ENCODE measurements around the gene ALG1L2.
"Not testable (repeated sequence)": the region's sequence is repeated elsewhere in the genome, so short reads cannot be mapped to it uniquely, and the experiment has no call there.

Gene ALG1L2

GRCh38 chr3:130073582-130073981 lies 8.0 kb upstream of the ALG1L2 start:
- no peaks in the 10 kb centered on the region for H3K4me1 ChIP-seq (ENCODE audit: control insufficient read depth in 1 of 2, insufficient read depth in 2 of 2, low read length in 2 of 2)
- H3K9me3 ChIP-seq (ENCODE audit: control insufficient read depth in 1 of 2, low read length in 2 of 2): no peaks in the 10 kb centered on the region
- no peaks in the 10 kb centered on the region for H3K27me3 ChIP-seq (ENCODE audit: low read depth, low read length)
- no peak overlapping the region for H3K4me3 ChIP-seq (ENCODE audit: low read depth in 1 of 2, low read length in 2 of 2)
- no peak overlapping the region for H3K27ac ChIP-seq (ENCODE audit: low read length)
- H3K36me3 ChIP-seq (ENCODE audit: control insufficient read depth in 1 of 2, insufficient read depth in 2 of 2, low read length in 2 of 2): no peaks in the 10 kb centered on the region

GRCh38 chr3:130077636-130078035 lies 4.0 kb upstream of the ALG1L2 start:
- H3K4me3 ChIP-seq (ENCODE audit: low read depth in 1 of 2, low read length in 2 of 2): no peak overlapping the region
- no peaks in the 10 kb centered on the region for H3K4me1 ChIP-seq (ENCODE audit: control insufficient read depth in 1 of 2, insufficient read depth in 2 of 2, low read length in 2 of 2)
- H3K9me3 ChIP-seq (ENCODE audit: control insufficient read depth in 1 of 2, low read length in 2 of 2): no peaks in the 10 kb centered on the region
- H3K36me3 ChIP-seq (ENCODE audit: control insufficient read depth in 1 of 2, insufficient read depth in 2 of 2, low read length in 2 of 2): no peaks in the 10 kb centered on the region
- H3K27me3 ChIP-seq (ENCODE audit: low read depth, low read length): no peaks in the 10 kb centered on the region
- H3K27ac ChIP-seq (ENCODE audit: low read length): no peak overlapping the region

GRCh38 chr3:130083363-130084090 lies 1.9 kb downstream of the ALG1L2 start:
- H3K4me3 ChIP-seq (ENCODE audit: low read depth in 1 of 2, low read length in 2 of 2); H3K4me1 ChIP-seq (ENCODE audit: control insufficient read depth in 1 of 2, insufficient read depth in 2 of 2, low read length in 2 of 2); H3K27ac ChIP-seq (ENCODE audit: low read length); H3K27me3 ChIP-seq (ENCODE audit: low read depth, low read length); H3K36me3 ChIP-seq (ENCODE audit: control insufficient read depth in 1 of 2, insufficient read depth in 2 of 2, low read length in 2 of 2); H3K9me3 ChIP-seq (ENCODE audit: control insufficient read depth in 1 of 2, low read length in 2 of 2): not testable (repeated sequence)

- Histone ChIP-seq H3K27ac (ENCODE audit: low read length) (no peak overlapping the region), H3K9me3 (ENCODE audit: control insufficient read depth in 1 of 2, low read length in 2 of 2) (no peaks in the 10 kb centered on the region), H3K4me1 (ENCODE audit: control insufficient read depth in 1 of 2, insufficient read depth in 2 of 2, low read length in 2 of 2) (no peaks in the 10 kb centered on the region), H3K27me3 (ENCODE audit: low read depth, low read length) (no peaks in the 10 kb centered on the region), H3K36me3 (ENCODE audit: control insufficient read depth in 1 of 2, insufficient read depth in 2 of 2, low read length in 2 of 2) (no peaks in the 10 kb centered on the region), H3K4me3 (ENCODE audit: low read depth in 1 of 2, low read length in 2 of 2) (no peak overlapping the region)
Observed at GRCh38 chr3:130084436-130084980, 2.9 kb downstream of the ALG1L2 start.

GRCh38 chr3:130085881-130086280 lies 4.2 kb downstream of the ALG1L2 start:
- Histone ChIP-seq H3K4me1 (ENCODE audit: control insufficient read depth in 1 of 2, insufficient read depth in 2 of 2, low read length in 2 of 2) (no peaks in the 10 kb centered on the region), H3K27ac (ENCODE audit: low read length) (no peak overlapping the region), H3K27me3 (ENCODE audit: low read depth, low read length) (no peaks in the 10 kb centered on the region), H3K4me3 (ENCODE audit: low read depth in 1 of 2, low read length in 2 of 2) (no peak overlapping the region), H3K9me3 (ENCODE audit: control insufficient read depth in 1 of 2, low read length in 2 of 2) (no peaks in the 10 kb centered on the region), H3K36me3 (ENCODE audit: control insufficient read depth in 1 of 2, insufficient read depth in 2 of 2, low read length in 2 of 2) (no peaks in the 10 kb centered on the region)

- not testable (repeated sequence) for H3K27ac ChIP-seq (ENCODE audit: low read length); H3K9me3 ChIP-seq (ENCODE audit: control insufficient read depth in 1 of 2, low read length in 2 of 2); H3K4me1 ChIP-seq (ENCODE audit: control insufficient read depth in 1 of 2, insufficient read depth in 2 of 2, low read length in 2 of 2); H3K36me3 ChIP-seq (ENCODE audit: control insufficient read depth in 1 of 2, insufficient read depth in 2 of 2, low read length in 2 of 2); H3K4me3 ChIP-seq (ENCODE audit: low read depth in 1 of 2, low read length in 2 of 2); H3K27me3 ChIP-seq (ENCODE audit: low read depth, low read length)
Observed at GRCh38 chr3:130086628-130087027, 5.0 kb downstream of the ALG1L2 start.

- no peaks in the 10 kb centered on the region for H3K9me3 ChIP-seq (ENCODE audit: control insufficient read depth in 1 of 2, low read length in 2 of 2)
- H3K27ac ChIP-seq (ENCODE audit: low read length): no peak overlapping the region
- no peaks in the 10 kb centered on the region for H3K27me3 ChIP-seq (ENCODE audit: low read depth, low read length)
- no peaks in the 10 kb centered on the region for H3K36me3 ChIP-seq (ENCODE audit: control insufficient read depth in 1 of 2, insufficient read depth in 2 of 2, low read length in 2 of 2)
- H3K4me3 ChIP-seq (ENCODE audit: low read depth in 1 of 2, low read length in 2 of 2): no peak overlapping the region
- no peaks in the 10 kb centered on the region for H3K4me1 ChIP-seq (ENCODE audit: control insufficient read depth in 1 of 2, insufficient read depth in 2 of 2, low read length in 2 of 2)
Observed at GRCh38 chr3:130088061-130088460, 6.4 kb downstream of the ALG1L2 start.

- H3K9me3 ChIP-seq (ENCODE audit: control insufficient read depth in 1 of 2, low read length in 2 of 2); H3K36me3 ChIP-seq (ENCODE audit: control insufficient read depth in 1 of 2, insufficient read depth in 2 of 2, low read length in 2 of 2); H3K4me3 ChIP-seq (ENCODE audit: low read depth in 1 of 2, low read length in 2 of 2): not testable (repeated sequence)
Observed at GRCh38 chr3:130090681-130091080, 9.1 kb downstream of the ALG1L2 start.

GRCh38 chr3:130091958-130092357 lies 10.3 kb downstream of the ALG1L2 start:
- Histone ChIP-seq H3K27ac (ENCODE audit: low read length) (no peak overlapping the region), H3K27me3 (ENCODE audit: low read depth, low read length) (no peaks in the 10 kb centered on the region), H3K9me3 (ENCODE audit: control insufficient read depth in 1 of 2, low read length in 2 of 2) (no peaks in the 10 kb centered on the region), H3K4me1 (ENCODE audit: control insufficient read depth in 1 of 2, insufficient read depth in 2 of 2, low read length in 2 of 2) (peaks cover 0 to 6% of the 10 kb centered on the region in 2 donors), H3K36me3 (ENCODE audit: control insufficient read depth in 1 of 2, insufficient read depth in 2 of 2, low read length in 2 of 2) (no peaks in the 10 kb centered on the region), H3K4me3 (ENCODE audit: low read depth in 1 of 2, low read length in 2 of 2) (no peak overlapping the region)

More at GRCh38 chr3:130090681-130091080, 9.1 kb downstream of the ALG1L2 start:
- H3K4me1 ChIP-seq (ENCODE audit: control insufficient read depth in 1 of 2, insufficient read depth in 2 of 2, low read length in 2 of 2); H3K27ac ChIP-seq (ENCODE audit: low read length); H3K27me3 ChIP-seq (ENCODE audit: low read depth, low read length): not testable (repeated sequence)

GRCh38 chr3:130093741-130094391 lies 12.2 kb downstream of the ALG1L2 start:
- no peaks in the 10 kb centered on the region for H3K36me3 ChIP-seq (ENCODE audit: control insufficient read depth in 1 of 2, insufficient read depth in 2 of 2, low read length in 2 of 2)
- peaks cover 0 to 6% of the 10 kb centered on the region in 2 donors for H3K4me1 ChIP-seq (ENCODE audit: control insufficient read depth in 1 of 2, insufficient read depth in 2 of 2, low read length in 2 of 2)
- no peaks in the 10 kb centered on the region for H3K9me3 ChIP-seq (ENCODE audit: control insufficient read depth in 1 of 2, low read length in 2 of 2)
- H3K4me3 ChIP-seq (ENCODE audit: low read depth in 1 of 2, low read length in 2 of 2): no peak overlapping the region
- H3K27me3 ChIP-seq (ENCODE audit: low read depth, low read length): no peaks in the 10 kb centered on the region
- peak overlapping the region; percentile 31 for H3K27ac ChIP-seq (ENCODE audit: low read length)

GRCh38 chr3:130094491-130094941 lies 12.9 kb downstream of the ALG1L2 start:
- not testable (repeated sequence) for H3K36me3 ChIP-seq (ENCODE audit: control insufficient read depth in 1 of 2, insufficient read depth in 2 of 2, low read length in 2 of 2); H3K4me3 ChIP-seq (ENCODE audit: low read depth in 1 of 2, low read length in 2 of 2); H3K27ac ChIP-seq (ENCODE audit: low read length); H3K4me1 ChIP-seq (ENCODE audit: control insufficient read depth in 1 of 2, insufficient read depth in 2 of 2, low read length in 2 of 2); H3K27me3 ChIP-seq (ENCODE audit: low read depth, low read length); H3K9me3 ChIP-seq (ENCODE audit: control insufficient read depth in 1 of 2, low read length in 2 of 2)
